CD14-positive monocyte (primary cell): ENCODE data around the gene SNRPN. TPM values are rescaled to one million over a fixed set of nuclear protein-coding genes. Genes with fewer than 3 reads are reported as not detected.
"Not testable (repeated sequence)": the region's sequence is repeated elsewhere in the genome, so short reads cannot be mapped to it uniquely, and the experiment has no call there.

Experiments
- DNase-seq, 3 donors: peaks; one replicate each; pipeline ENCODE4 v3.0.0-alpha.2; 2011 to 2022
- H2AFZ ChIP-seq: 2 replicates; pipeline ENCODE4 v1.6.0; 2012; ENCODE audit warnings: mild to moderate bottlenecking, low read depth, low read length, inconsistent platforms; ENCODE audit not compliant: insufficient read depth, poor library complexity, severe bottlenecking
- H3K27ac ChIP-seq, 2 donors: 1 replicate in 1 of 2; 2 replicates in 1 of 2; pipeline ENCODE4 v1.5.1; 2012 to 2013; ENCODE audit warnings: low read length in 2 of 2, control low read depth in 1 of 2, inconsistent platforms in 1 of 2, low read depth in 1 of 2, mild to moderate bottlenecking in 1 of 2
- H3K27me3 ChIP-seq, 2 donors: one replicate each; pipeline versions ENCODE4 v1.6.0 to v1.6.1; 2011 to 2013; ENCODE audit warnings: low read length in 2 of 2; ENCODE audit not compliant: control insufficient read depth in 2 of 2, insufficient read depth in 2 of 2
- H3K36me3 ChIP-seq, 2 donors: replicated peaks in 1 of 2; 1 replicate in 1 of 2; 2 replicates in 1 of 2; pipeline versions ENCODE4 v1.5.1 to v1.6.1; 2012 to 2013; ENCODE audit warnings: low read length in 2 of 2, control low read depth in 1 of 2, inconsistent platforms in 1 of 2, mild to moderate bottlenecking in 1 of 2; ENCODE audit not compliant: insufficient read depth in 2 of 2, control insufficient read depth in 1 of 2
- H3K4me1 ChIP-seq, 2 donors: 1 replicate in 1 of 2; 2 replicates in 1 of 2; pipeline versions ENCODE4 v1.5.1 to v1.6.1; 2012 to 2013; ENCODE audit warnings: low read length in 2 of 2, control low read depth in 1 of 2, inconsistent platforms in 1 of 2, mild to moderate bottlenecking in 1 of 2, moderate library complexity in 1 of 2; ENCODE audit not compliant: insufficient read depth in 2 of 2, control insufficient read depth in 1 of 2
- H3K4me2 ChIP-seq: replicated peaks from 2 replicates; pipeline ENCODE3; 2012; ENCODE audit warnings: low read length, moderate library complexity, mild to moderate bottlenecking; ENCODE audit not compliant: poor library complexity, severe bottlenecking; ENCODE audit errors: extremely low read depth
- H3K4me3 ChIP-seq, 3 experiments: fragments of 200-600 bp in 1 of 3; sonication (generic) in 1 of 3; replicated peaks in 1 of 3; 1 replicate in 2 of 3; 2 replicates in 1 of 3; pipeline ENCODE4 v1.5.1; 2011 to 2013; ENCODE audit warnings: low read length in 3 of 3, mild to moderate bottlenecking in 3 of 3, control low read depth in 2 of 3, low read depth in 2 of 3, inconsistent platforms in 1 of 3, moderate library complexity in 1 of 3
- H3K79me2 ChIP-seq: 2 replicates; pipeline ENCODE4 v1.6.0; 2012; ENCODE audit warnings: mild to moderate bottlenecking, control low read depth, inconsistent platforms, low read length, moderate library complexity; ENCODE audit not compliant: insufficient read depth
- H3K9ac ChIP-seq: 2 replicates; pipeline ENCODE4 v1.6.0; 2017; ENCODE audit warnings: low read length, mild to moderate bottlenecking; ENCODE audit not compliant: insufficient read depth, poor library complexity, severe bottlenecking
- H3K9me3 ChIP-seq, 2 donors: replicated peaks in 1 of 2; 1 replicate in 1 of 2; 2 replicates in 1 of 2; pipeline versions ENCODE4 v1.5.1 to v1.6.1; 2012 to 2013; ENCODE audit warnings: low read length in 2 of 2, control low read depth in 1 of 2; ENCODE audit not compliant: control insufficient read depth in 1 of 2, insufficient read depth in 1 of 2
- H4K20me1 ChIP-seq: 2 replicates; pipeline ENCODE4 v1.6.0; 2012; ENCODE audit warnings: mild to moderate bottlenecking, low read length, control low read depth, moderate library complexity; ENCODE audit not compliant: insufficient read depth
- H3K27ac Mint-ChIP-seq, 7 donors: one replicate each; pipeline ENCODE4 v1.8.0; 2020; ENCODE audit warnings: mild to moderate bottlenecking in 7 of 7, mixed read lengths in 7 of 7, moderate library complexity in 6 of 7, inconsistent platforms in 2 of 7
- H3K27me3 Mint-ChIP-seq, 3 donors: one replicate each; pipeline ENCODE4 v1.8.0; 2021 to 2022; ENCODE audit warnings: low read depth in 3 of 3, mild to moderate bottlenecking in 3 of 3, mixed read lengths in 3 of 3, moderate library complexity in 3 of 3, inconsistent platforms in 1 of 3
- H3K36me3 Mint-ChIP-seq, 2 donors: one replicate each; pipeline ENCODE4 v1.8.0; 2020; ENCODE audit warnings: mixed read lengths in 2 of 2, inconsistent platforms in 1 of 2, mild to moderate bottlenecking in 1 of 2
- H3K4me1 Mint-ChIP-seq: one replicate; pipeline ENCODE4 v1.8.0; 2020; ENCODE audit warnings: mild to moderate bottlenecking, mixed read lengths
- H3K4me3 Mint-ChIP-seq, 2 donors: one replicate each; pipeline ENCODE4 v1.8.0; 2020; ENCODE audit warnings: mild to moderate bottlenecking in 2 of 2, mixed read lengths in 2 of 2, moderate library complexity in 1 of 2
- H3K9me3 Mint-ChIP-seq, 7 donors: one replicate each; pipeline ENCODE4 v1.8.0; 2020 to 2022; ENCODE audit warnings: mixed read lengths in 7 of 7, mild to moderate bottlenecking in 6 of 7, moderate library complexity in 6 of 7, inconsistent platforms in 2 of 7
- CTCF ChIP-seq: fragments of 200-600 bp; IDR thresholded peaks from one replicate; pipeline ENCODE4 v1.8.0; 2022; ENCODE audit warnings: antibody characterized with exemption, mild to moderate bottlenecking
- WGBS: methylation state at CpG from one replicate; pipeline ENCODE4 v1.1.5; 2013; ENCODE audit warnings: missing lambda C conversion rate; ENCODE audit not compliant: insufficient coverage; 5-methylcytosine and 5-hydroxymethylcytosine counted together
- intact Hi-C, 2 donors: fragments of 100-400 bp; cut with micrococcal nuclease; formaldehyde crosslinking; loops; one replicate each; pipeline versions ENCODE4 v1.15.0 to v1.15.1; 2023
- polyA plus RNA-seq, 3 donors: library from polyadenylated mRNA; depleted of rRNA in 1 of 3; unstranded in 2 of 3; stranded (reverse) in 1 of 3; fragments of 300-500 nt in 2 of 3; fragments of >200 nt in 1 of 3; fragmentation: Illumina TruSeq in 2 of 3; gene quantifications; 1 replicate in 2 of 3; 2 replicates in 1 of 3; pipeline ENCODE4 v1.2.3, GENCODE V29; 2012 to 2021

Gene SNRPN
- polyA plus RNA-seq, 3 donors: 12.6 to 46.1 (median 43.9) TPM

GRCh38 chr15:24971772-24972171 lies 17.0 kb downstream of the SNRPN start:
- no peaks in the 10 kb centered on the region for H3K27me3 ChIP-seq
- no peak overlapping the region for H2AFZ ChIP-seq
- Mint-ChIP-seq H3K27me3 (no peaks in the 10 kb centered on the region), H3K9me3 (peaks cover 22 to 53% (median 29%) of the 10 kb centered on the region in 7 donors), H3K27ac (no peak overlapping the region), H3K4me3 (no peak overlapping the region), H3K4me1 (no peaks in the 10 kb centered on the region), H3K36me3 (peaks cover 35 to 37% of the 10 kb centered on the region in 2 donors)
- H3K36me3 ChIP-seq: peaks cover under 1 to 6% of the 10 kb centered on the region in 2 donors
- intact Hi-C loops: no loop called here
- TF ChIP-seq CTCF: no peak
- DNase-seq: no peak
- no peaks in the 10 kb centered on the region for H3K4me1 ChIP-seq
- H4K20me1 ChIP-seq: no peaks in the 10 kb centered on the region
- H3K9me3 ChIP-seq: peaks cover 36 to 47% of the 10 kb centered on the region in 2 donors
- no peak overlapping the region for H3K9ac ChIP-seq
- no peak overlapping the region for H3K4me2 ChIP-seq
- H3K4me3 ChIP-seq: no peak overlapping the region
- no peak overlapping the region for H3K27ac ChIP-seq
- H3K79me2 ChIP-seq: no peaks in the 10 kb centered on the region
- WGBS: 97% methylated on average over 5 of the region's 8 CpGs

- 100% methylated on average over 1 of the region's 5 CpGs for WGBS
- H3K27ac Mint-ChIP-seq, H3K4me2 ChIP-seq, H3K4me1 ChIP-seq, DNase-seq, intact Hi-C loops, H3K4me3 ChIP-seq, H3K4me1 Mint-ChIP-seq, H3K27me3 ChIP-seq, H3K27me3 Mint-ChIP-seq, H3K4me3 Mint-ChIP-seq, H3K79me2 ChIP-seq, H3K9ac ChIP-seq, H3K27ac ChIP-seq, H2AFZ ChIP-seq, H4K20me1 ChIP-seq: not testable (repeated sequence)
- Histone ChIP-seq H3K36me3 (peaks cover 5 to 11% of the 10 kb centered on the region in 2 donors), H3K9me3 (peaks cover 42 to 50% of the 10 kb centered on the region in 2 donors)
- Mint-ChIP-seq H3K36me3 (peaks cover 36% of the 10 kb centered on the region in 2 donors), H3K9me3 (peaks cover 26 to 53% (median 32%) of the 10 kb centered on the region in 7 donors)
These were observed 17.9 kb downstream of the SNRPN start for GRCh38 chr15:24972707-24973106.
